CD4-positive, alpha-beta T cell (primary cell): ENCODE data around the gene RAB17. TPM values are rescaled to one million over a fixed set of nuclear protein-coding genes. Genes with fewer than 3 reads are reported as not detected.

Experiments used
- ATAC-seq: fragments of 200-7000 bp; cut with Tn5 transposase; one replicate; pipeline ENCODE4 v1.10.0; 2022; ENCODE audit warnings: mild to moderate bottlenecking; ENCODE audit not compliant: poor library complexity
- CTCF ChIA-PET: fragments of 350-600 bp; sonication (Branson Sonifier 250); formaldehyde crosslinking; loops from one replicate; lab custom pipeline; 2021; ENCODE audit warnings: antibody characterized with exemption, inconsistent platforms; lab: Charles Lee
- POLR2A ChIA-PET: fragments of 350-600 bp; sonication (Branson Sonifier 250); formaldehyde crosslinking; loops from one replicate; lab custom pipeline; 2021; ENCODE audit warnings: antibody characterized with exemption, inconsistent platforms; lab: Charles Lee
- DNase-seq, 14 experiments: peaks; one replicate each; pipeline ENCODE4 v3.0.0-alpha.2; 2013 to 2020; ENCODE audit warnings: mixed read lengths in 2 of 14
- H3K27ac ChIP-seq, 2 donors: one replicate each; pipeline versions ENCODE4 v1.5.1 to v1.7.0; 2013; ENCODE audit warnings: low read length in 2 of 2, low read depth in 1 of 2, mild to moderate bottlenecking in 1 of 2
- H3K27me3 ChIP-seq, 2 experiments: 1 replicate in 1 of 2; 2 replicates in 1 of 2; pipeline versions ENCODE4 v1.6.1 to v1.7.0; 2013; ENCODE audit warnings: low read length in 2 of 2, control low read depth in 1 of 2, mild to moderate bottlenecking in 1 of 2, moderate library complexity in 1 of 2; ENCODE audit not compliant: insufficient read depth in 2 of 2, control insufficient read depth in 1 of 2
- H3K36me3 ChIP-seq: one replicate; pipeline ENCODE4 v1.6.1; 2013; ENCODE audit warnings: low read length, control low read depth; ENCODE audit not compliant: insufficient read depth
- H3K4me1 ChIP-seq: one replicate; pipeline ENCODE4 v1.6.1; 2013; ENCODE audit warnings: low read length, control low read depth; ENCODE audit not compliant: insufficient read depth
- H3K4me3 ChIP-seq: one replicate; pipeline ENCODE4 v1.5.1; 2013; ENCODE audit warnings: mild to moderate bottlenecking, low read length, moderate library complexity
- H3K9me3 ChIP-seq, 2 experiments: 1 replicate in 1 of 2; 2 replicates in 1 of 2; pipeline versions ENCODE4 v1.6.1 to v1.7.0; 2013; ENCODE audit warnings: low read length in 2 of 2, mild to moderate bottlenecking in 2 of 2, control low read depth in 1 of 2, moderate library complexity in 1 of 2; ENCODE audit not compliant: control insufficient read depth in 1 of 2, insufficient read depth in 1 of 2
- H3K27ac Mint-ChIP-seq: one replicate; pipeline ENCODE4 v1.8.0; 2020; ENCODE audit warnings: mixed read lengths
- H3K27me3 Mint-ChIP-seq: one replicate; pipeline ENCODE4 v1.8.0; 2021; ENCODE audit warnings: mixed read lengths
- H3K36me3 Mint-ChIP-seq: one replicate; pipeline ENCODE4 v1.8.0; 2021; ENCODE audit warnings: low read depth, mixed read lengths
- H3K4me1 Mint-ChIP-seq: one replicate; pipeline ENCODE4 v1.8.0; 2021; ENCODE audit warnings: low read depth, mixed read lengths
- H3K4me3 Mint-ChIP-seq: one replicate; pipeline ENCODE4 v1.8.0; 2020; ENCODE audit warnings: mild to moderate bottlenecking, mixed read lengths
- H3K9me3 Mint-ChIP-seq: one replicate; pipeline ENCODE4 v1.8.0; 2020; ENCODE audit warnings: mixed read lengths
- CTCF ChIP-seq: fragments of 200-600 bp; IDR thresholded peaks from one replicate; pipeline ENCODE4 v1.8.0; 2022; ENCODE audit warnings: antibody characterized with exemption, mild to moderate bottlenecking
- intact Hi-C, 2 experiments: fragments of 100-400 bp; cut with DNase I in 1 of 2; cut with micrococcal nuclease in 1 of 2; formaldehyde crosslinking; loops; one replicate each; pipeline versions ENCODE4 v1.15.1 to v1.9.0; 2023 to 2025; cut with DNase I, micrococcal nuclease
- total RNA-seq, 174 experiments: library from RNA in 2 of 174; stranded (reverse) in 2 of 174; gene quantifications; one replicate each; pipeline ENCODE4 v1.2.3 and lab custom pipeline; 2021 to 2026

The RAB17 gene
- total RNA-seq, 2 experiments from 2014 or later: not detected

- Histone ChIP-seq H3K27ac (no peak within 1 kb of the TSS), H3K4me1 (no peaks in the 10 kb centered on the region), H3K36me3 (no peaks in the 10 kb centered on the region), H3K27me3 (peaks cover 0 to 7% of the 10 kb centered on the region in 2 experiments), H3K4me3 (no peak within 1 kb of the TSS), H3K9me3 (peaks cover 0 to 16% of the 10 kb centered on the region in 2 experiments)
- no peak for TF ChIP-seq CTCF
- Mint-ChIP-seq H3K27ac (no peak within 1 kb of the TSS), H3K4me1 (no peaks in the 10 kb centered on the region), H3K27me3 (peaks cover 11% of the 10 kb centered on the region), H3K9me3 (no peaks in the 10 kb centered on the region), H3K36me3 (no peaks in the 10 kb centered on the region), H3K4me3 (no peak within 1 kb of the TSS)
- ChIA-PET POLR2A (no interaction called here), CTCF (no interaction called here)
- intact Hi-C loops: no loop called here
- ATAC-seq (no peak), DNase-seq (no peak)
Measured at GRCh38 chr2:237566401-237567235, 23.9 kb downstream of the RAB17 start, which contains the start of gene PRLH. Gene PRLH (plus strand): TSS chr2:237566574. CDS start chr2:237566574, 0 bp downstream.

DNA sequence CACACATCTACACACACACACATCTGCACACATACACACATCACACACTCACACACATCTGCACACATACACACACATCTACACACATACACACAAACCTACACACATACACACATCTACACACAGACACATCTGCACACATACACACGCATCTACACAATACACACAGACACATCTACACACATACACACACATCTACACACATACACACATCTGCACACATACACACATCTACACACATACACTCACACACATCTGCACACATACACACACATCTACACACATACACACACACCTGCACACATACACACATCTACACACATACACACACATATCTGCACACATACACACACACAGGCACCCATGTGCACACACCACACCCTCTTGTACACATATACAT lies 24.6 kb downstream of the RAB17 start:
- ChIA-PET POLR2A (no interaction called here), CTCF (no interaction called here)
- Histone ChIP-seq H3K4me3 (no peak overlapping the region), H3K36me3 (no peaks in the 10 kb centered on the region), H3K4me1 (no peaks in the 10 kb centered on the region), H3K27ac (no peak overlapping the region), H3K9me3 (peaks cover 0 to 16% of the 10 kb centered on the region in 2 experiments), H3K27me3 (peaks cover 0 to 7% of the 10 kb centered on the region in 2 experiments)
- Mint-ChIP-seq H3K9me3 (no peaks in the 10 kb centered on the region), H3K4me1 (no peaks in the 10 kb centered on the region), H3K27me3 (peaks cover 11% of the 10 kb centered on the region), H3K4me3 (no peak overlapping the region), H3K36me3 (no peaks in the 10 kb centered on the region), H3K27ac (no peak overlapping the region)
- DNase-seq (no peak), ATAC-seq (no peak)
- intact Hi-C loops: no loop called here
- no peak for TF ChIP-seq CTCF

- DNase-seq (no peak), ATAC-seq (no peak)
- Mint-ChIP-seq H3K9me3 (no peaks in the 10 kb centered on the region), H3K27ac (no peak overlapping the region), H3K4me3 (no peak overlapping the region), H3K27me3 (peaks cover 11% of the 10 kb centered on the region), H3K36me3 (no peaks in the 10 kb centered on the region), H3K4me1 (no peaks in the 10 kb centered on the region)
- H3K9me3 ChIP-seq: peaks cover 0 to 16% of the 10 kb centered on the region in 2 experiments
- H3K4me3 ChIP-seq: no peak overlapping the region
- H3K4me1 ChIP-seq: no peaks in the 10 kb centered on the region
- ChIA-PET CTCF (no interaction called here), POLR2A (no interaction called here)
- no peak overlapping the region for H3K27ac ChIP-seq
- intact Hi-C loops: no loop called here
- H3K36me3 ChIP-seq: no peaks in the 10 kb centered on the region
- H3K27me3 ChIP-seq: peaks cover 0 to 7% of the 10 kb centered on the region in 2 experiments
- no peak for TF ChIP-seq CTCF
Measured at GRCh38 chr2:237564526-237565131, 25.9 kb downstream of the RAB17 start.
